Loucy (cell line): ENCODE measurements around the gene COQ3.

Experiments used
- H2AFZ ChIP-seq: fragments of 200-600 bp; sonication (generic); 2 replicates; pipeline ENCODE4 v1.6.0; 2016; ENCODE audit warnings: antibody characterized with exemption, mild to moderate bottlenecking, low read length, moderate library complexity
- H3F3A ChIP-seq: fragments of 200-600 bp; 2 replicates; pipeline ENCODE4 v1.6.0; 2016; ENCODE audit warnings: antibody characterized with exemption, low read depth, mild to moderate bottlenecking
- H3K27me3 ChIP-seq: fragments of 200-600 bp; sonication (generic); 2 replicates; pipeline ENCODE4 v1.6.1; 2014; ENCODE audit warnings: low read length, mild to moderate bottlenecking; ENCODE audit not compliant: insufficient read depth, poor library complexity, severe bottlenecking
- H3K36me3 ChIP-seq: fragments of 200-600 bp; sonication (generic); 2 replicates; pipeline ENCODE4 v1.6.1; 2016; ENCODE audit warnings: low read length; ENCODE audit not compliant: insufficient read depth
- H3K4me1 ChIP-seq: fragments of 200-600 bp; sonication (generic); 2 replicates; pipeline ENCODE4 v1.5.1; 2014; ENCODE audit warnings: low read length, mild to moderate bottlenecking; ENCODE audit not compliant: insufficient read depth, poor library complexity, severe bottlenecking
- H3K4me2 ChIP-seq: fragments of 200-600 bp; sonication (generic); 2 replicates; pipeline ENCODE4 v1.6.0; 2014; ENCODE audit warnings: antibody characterized with exemption, low read length, low read depth, mild to moderate bottlenecking; ENCODE audit not compliant: poor library complexity, severe bottlenecking
- H3K4me3 ChIP-seq: fragments of 200-600 bp; sonication (generic); 2 replicates; pipeline ENCODE4 v1.5.1; 2014; ENCODE audit warnings: low read length, mild to moderate bottlenecking, mixed read lengths; ENCODE audit not compliant: poor library complexity, severe bottlenecking
- H3K79me2 ChIP-seq: fragments of 200-600 bp; sonication (generic); 2 replicates; pipeline ENCODE4 v1.6.1; 2014; ENCODE audit warnings: low read length; ENCODE audit not compliant: insufficient read depth
- H3K9ac ChIP-seq: fragments of 200-600 bp; sonication (generic); 2 replicates; pipeline ENCODE4 v1.6.0; 2014; ENCODE audit warnings: mild to moderate bottlenecking, low read depth, low read length, moderate library complexity; ENCODE audit not compliant: poor library complexity, severe bottlenecking
- H3K9me2 ChIP-seq: fragments of 200-600 bp; sonication (generic); replicated peaks from 2 replicates; pipeline ENCODE4 v1.6.1; 2016; ENCODE audit warnings: low read depth, low read length, mixed read lengths
- H3K9me3 ChIP-seq: fragments of 200-600 bp; sonication (generic); 2 replicates; pipeline ENCODE4 v1.6.1; 2014; ENCODE audit warnings: mild to moderate bottlenecking, antibody characterized with exemption, low read length, low read depth; ENCODE audit not compliant: insufficient read depth
- H4K20me1 ChIP-seq: fragments of 200-600 bp; sonication (generic); 2 replicates; pipeline ENCODE4 v1.6.0; 2014; ENCODE audit warnings: antibody characterized with exemption, low read length, mild to moderate bottlenecking; ENCODE audit not compliant: insufficient read depth, poor library complexity, severe bottlenecking
- EZH2phosphoT487 ChIP-seq: fragments of 200-600 bp; IDR thresholded peaks from 2 replicates; pipeline ENCODE4 v1.6.1; 2018; ENCODE audit warnings: antibody characterized with exemption, mild to moderate bottlenecking, moderate library complexity, borderline replicate concordance
- TF ChIP-seq, protein P1 (sequence below): fragments of 200-600 bp; sonication (generic); conservative IDR thresholded peaks from 2 replicates; pipeline ENCODE4 v1.5.1; 2014; ENCODE audit warnings: mild to moderate bottlenecking, antibody characterized with exemption, low read length

Gene COQ3

DNA sequence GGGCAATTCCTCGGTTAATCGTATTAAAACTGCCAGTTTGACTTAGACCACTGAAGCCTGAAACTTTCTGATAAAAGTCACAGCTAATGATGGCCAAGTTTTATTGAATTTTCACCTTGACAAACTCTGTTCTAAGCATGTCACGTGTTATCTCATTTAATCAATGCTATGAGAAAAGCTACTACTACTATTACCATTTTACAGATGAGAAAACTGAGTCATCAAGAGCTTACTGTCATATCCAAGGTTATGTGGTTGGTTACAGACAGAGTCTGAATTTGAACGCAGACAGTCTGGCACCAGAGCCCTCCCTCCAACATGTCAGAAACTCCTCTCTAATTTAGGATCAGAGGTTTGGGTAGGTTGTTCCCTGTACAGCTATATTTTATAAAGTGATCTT is 48.8 kb downstream of the COQ3 start:
- H3K4me3 ChIP-seq, result no peak overlapping the region
- H3F3A ChIP-seq, result no peaks in the 10 kb centered on the region
- H3K36me3 ChIP-seq, result no peaks in the 10 kb centered on the region

DNA sequence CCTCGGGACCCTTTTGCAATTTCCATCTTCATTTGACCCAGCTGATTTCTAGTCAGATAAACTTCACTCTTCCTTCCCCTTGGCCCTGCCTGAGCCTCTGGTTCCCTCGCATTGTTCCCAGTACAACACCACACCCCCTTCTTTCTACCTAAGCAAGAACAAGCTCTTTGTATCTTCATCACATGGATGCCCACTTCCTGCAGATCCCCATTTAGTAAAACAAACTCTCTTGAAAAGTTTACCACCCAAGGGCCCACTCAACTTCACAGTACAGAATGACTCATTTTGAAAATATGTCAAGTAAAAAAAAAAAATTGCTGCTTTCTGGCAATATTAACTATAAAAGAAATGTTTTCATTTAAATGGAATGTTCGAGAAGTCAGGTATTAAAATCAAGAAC is 49.7 kb downstream of the COQ3 start:
- Histone ChIP-seq H3K36me3 (no peaks in the 10 kb centered on the region), H3K79me2 (no peaks in the 10 kb centered on the region), H3K4me1 (no peaks in the 10 kb centered on the region), H3K27me3 (no peaks in the 10 kb centered on the region), H3K9ac (no peak overlapping the region), H3K9me2 (no peaks in the 10 kb centered on the region), H3K4me3 (no peak overlapping the region), H3F3A (no peaks in the 10 kb centered on the region), H4K20me1 (no peaks in the 10 kb centered on the region), H2AFZ (no peak overlapping the region), H3K4me2 (no peak overlapping the region), H3K9me3 (no peaks in the 10 kb centered on the region)
- TF ChIP-seq EZH2phosphoT487, result no peak
- TF ChIP-seq, protein P1, sequence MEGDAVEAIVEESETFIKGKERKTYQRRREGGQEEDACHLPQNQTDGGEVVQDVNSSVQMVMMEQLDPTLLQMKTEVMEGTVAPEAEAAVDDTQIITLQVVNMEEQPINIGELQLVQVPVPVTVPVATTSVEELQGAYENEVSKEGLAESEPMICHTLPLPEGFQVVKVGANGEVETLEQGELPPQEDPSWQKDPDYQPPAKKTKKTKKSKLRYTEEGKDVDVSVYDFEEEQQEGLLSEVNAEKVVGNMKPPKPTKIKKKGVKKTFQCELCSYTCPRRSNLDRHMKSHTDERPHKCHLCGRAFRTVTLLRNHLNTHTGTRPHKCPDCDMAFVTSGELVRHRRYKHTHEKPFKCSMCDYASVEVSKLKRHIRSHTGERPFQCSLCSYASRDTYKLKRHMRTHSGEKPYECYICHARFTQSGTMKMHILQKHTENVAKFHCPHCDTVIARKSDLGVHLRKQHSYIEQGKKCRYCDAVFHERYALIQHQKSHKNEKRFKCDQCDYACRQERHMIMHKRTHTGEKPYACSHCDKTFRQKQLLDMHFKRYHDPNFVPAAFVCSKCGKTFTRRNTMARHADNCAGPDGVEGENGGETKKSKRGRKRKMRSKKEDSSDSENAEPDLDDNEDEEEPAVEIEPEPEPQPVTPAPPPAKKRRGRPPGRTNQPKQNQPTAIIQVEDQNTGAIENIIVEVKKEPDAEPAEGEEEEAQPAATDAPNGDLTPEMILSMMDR, result no peak

More for the DNA sequence above, 48.8 kb downstream of the COQ3 start:
- Histone ChIP-seq H3K9me3 (no peaks in the 10 kb centered on the region), H3K9me2 (no peaks in the 10 kb centered on the region), H3K4me2 (no peak overlapping the region), H3K79me2 (no peaks in the 10 kb centered on the region), H3K4me1 (no peaks in the 10 kb centered on the region), H3K9ac (no peak overlapping the region), H3K27me3 (no peaks in the 10 kb centered on the region), H4K20me1 (no peaks in the 10 kb centered on the region), H2AFZ (no peak overlapping the region)
- no peak for TF ChIP-seq EZH2phosphoT487
- TF ChIP-seq, protein P1, result no peak

DNA sequence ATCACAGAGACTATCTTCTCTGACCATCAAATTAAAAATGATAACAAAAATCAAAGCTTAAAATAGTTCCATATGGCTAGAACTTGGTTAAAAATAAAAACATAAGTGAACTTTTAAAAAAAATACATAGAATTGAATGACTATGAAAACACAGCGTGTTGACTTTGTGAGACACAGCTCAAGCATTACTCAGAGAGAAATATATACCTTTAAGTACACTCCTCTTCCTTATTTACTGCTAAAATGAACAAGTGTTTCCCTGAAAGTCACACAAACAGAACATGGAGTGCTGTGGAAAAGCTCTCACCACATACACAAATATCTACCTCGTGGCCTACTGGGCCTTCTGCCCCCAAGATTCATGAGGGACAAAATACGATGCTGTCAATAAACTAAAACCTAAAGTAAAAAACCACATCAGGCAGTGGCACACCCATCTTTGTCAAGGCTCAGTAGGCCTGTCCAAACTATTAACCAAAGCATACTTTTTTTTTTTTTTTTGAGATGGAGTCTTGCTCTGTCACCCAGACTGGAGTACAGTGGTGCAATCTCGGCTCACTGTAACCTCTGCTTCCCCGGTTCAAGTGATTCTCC is 52.0 kb downstream of the COQ3 start:
- H3K27me3 ChIP-seq, result no peaks in the 10 kb centered on the region
- no peaks in the 10 kb centered on the region for H3F3A ChIP-seq
- H3K79me2 ChIP-seq, result no peaks in the 10 kb centered on the region
- no peaks in the 10 kb centered on the region for H3K36me3 ChIP-seq
- H3K9me3 ChIP-seq, result no peaks in the 10 kb centered on the region
- H3K4me3 ChIP-seq, result no peak overlapping the region
- H3K4me1 ChIP-seq, result no peaks in the 10 kb centered on the region
- TF ChIP-seq, protein P1, result no peak
- TF ChIP-seq EZH2phosphoT487, result no peak
- no peaks in the 10 kb centered on the region for H4K20me1 ChIP-seq
- H2AFZ ChIP-seq, result no peak overlapping the region
- H3K9ac ChIP-seq, result no peak overlapping the region
- no peak overlapping the region for H3K4me2 ChIP-seq
- no peaks in the 10 kb centered on the region for H3K9me2 ChIP-seq
